ENCODE measurements around the gene GPAM.
"Not testable (repeated sequence)": the region's sequence is repeated elsewhere in the genome, so short reads cannot be mapped to it uniquely, and the experiment has no call there.

The GPAM gene

DNA sequence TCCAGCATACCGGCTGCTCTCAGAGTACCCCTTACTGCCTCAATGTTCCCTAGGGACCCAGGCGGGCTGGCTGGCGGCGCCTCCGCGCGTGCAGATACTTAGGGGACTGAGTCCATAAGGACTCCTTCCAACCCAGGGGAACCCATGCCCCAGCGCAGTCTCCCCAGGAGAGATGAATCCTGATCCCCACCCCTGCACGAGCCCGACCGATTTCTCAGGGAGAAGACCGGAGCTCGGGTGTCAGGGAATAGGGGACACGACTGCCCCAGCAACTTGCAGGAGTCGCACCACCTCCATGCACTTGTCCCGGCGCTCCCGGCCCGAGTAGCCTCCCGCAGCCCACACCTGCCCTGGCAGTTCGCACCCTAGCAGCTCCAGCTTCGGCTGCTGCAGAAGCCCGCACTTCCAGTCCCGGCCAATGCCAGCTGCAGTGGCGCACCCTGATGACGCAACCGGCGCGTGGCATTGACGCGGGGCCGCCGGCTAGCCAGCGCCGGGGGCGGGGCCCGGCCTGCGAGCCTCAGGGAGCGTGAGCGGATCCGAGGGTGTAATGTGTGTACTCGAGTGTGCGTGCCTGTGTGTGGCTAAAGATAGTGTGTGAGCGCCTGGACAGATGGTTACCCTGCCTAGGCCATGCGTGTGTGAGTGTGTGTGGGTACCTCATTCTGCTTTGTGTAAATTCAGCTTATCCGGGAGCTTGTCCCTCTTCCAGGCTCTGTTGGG, at the start of gene GPAM:
TSS of gene GPAM (minus strand) at position 437 of the 723 bp plus-strand sequence. CDS start 1,981 bp downstream, outside the sequence.
- peak; percentile 90 for DNase-seq (ENCODE audit: low read depth)

GRCh38 chr10:112232670-112233069, 49.1 kb upstream of the GPAM start:
- DNase-seq (ENCODE audit: low read depth) = no peak

- DNase-seq (ENCODE audit: low read depth) = no peak
These were observed 48.2 kb upstream of the GPAM start for GRCh38 chr10:112231602-112232400.

DNA sequence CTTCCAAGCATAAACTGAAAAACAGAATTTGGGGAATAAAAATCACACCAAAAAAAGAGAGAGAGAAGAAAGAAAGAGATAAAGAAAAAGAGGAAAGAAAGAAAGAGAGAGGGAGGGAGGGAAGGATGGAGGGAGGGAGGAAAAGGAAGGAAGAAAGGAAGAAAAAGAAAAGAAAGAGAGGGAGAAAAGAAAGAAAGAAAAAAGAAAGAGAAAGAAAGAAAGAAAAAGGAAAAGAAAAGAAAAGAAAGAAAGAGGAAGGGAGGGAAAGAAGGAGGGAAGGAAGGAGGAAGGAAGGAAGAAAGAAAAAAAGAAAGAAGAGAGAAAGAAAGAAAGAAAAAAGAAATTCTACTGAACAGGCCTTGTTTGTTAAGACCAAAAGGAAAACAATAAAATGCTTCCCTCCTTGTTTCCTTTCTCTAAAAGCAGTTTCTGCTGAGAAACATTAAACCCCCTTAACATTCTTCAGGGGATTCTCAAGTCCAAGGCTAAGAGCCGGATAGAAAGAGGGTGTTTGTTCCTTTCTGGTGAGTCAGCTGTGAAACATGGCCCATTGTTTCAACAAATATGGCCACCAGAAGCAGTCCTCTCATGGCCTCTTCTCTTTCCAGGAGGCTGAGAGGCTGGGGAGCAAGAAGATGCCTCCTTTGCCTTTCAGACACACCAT, 46.9 kb upstream of the GPAM start:
- no peak for DNase-seq (ENCODE audit: low read depth)

GRCh38 chr10:112229901-112230300, 46.3 kb upstream of the GPAM start:
- DNase-seq (ENCODE audit: low read depth) = no peak

DNA sequence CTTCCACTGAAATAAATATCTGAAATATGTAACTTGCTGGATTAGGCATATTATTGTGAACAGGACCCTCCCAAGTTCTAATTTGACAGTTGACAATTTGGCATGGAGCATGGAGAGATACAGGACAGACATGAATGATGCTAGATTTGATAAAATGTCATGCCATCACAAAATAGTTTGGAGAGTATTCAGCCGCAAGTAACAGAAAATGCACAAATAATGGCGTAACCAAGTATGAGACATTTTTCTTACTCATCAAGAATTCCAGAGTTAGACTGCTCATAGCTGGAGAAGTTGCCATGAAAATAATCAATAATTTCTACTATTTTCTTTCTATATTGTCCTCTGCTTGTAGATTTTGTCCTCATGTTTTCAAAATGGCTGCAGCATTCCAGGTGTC, 45.5 kb upstream of the GPAM start:
- no peak for DNase-seq (ENCODE audit: low read depth)

- DNase-seq (ENCODE audit: low read depth) = not testable (repeated sequence)
These were observed 45.0 kb upstream of the GPAM start for GRCh38 chr10:112228366-112229088.

DNA sequence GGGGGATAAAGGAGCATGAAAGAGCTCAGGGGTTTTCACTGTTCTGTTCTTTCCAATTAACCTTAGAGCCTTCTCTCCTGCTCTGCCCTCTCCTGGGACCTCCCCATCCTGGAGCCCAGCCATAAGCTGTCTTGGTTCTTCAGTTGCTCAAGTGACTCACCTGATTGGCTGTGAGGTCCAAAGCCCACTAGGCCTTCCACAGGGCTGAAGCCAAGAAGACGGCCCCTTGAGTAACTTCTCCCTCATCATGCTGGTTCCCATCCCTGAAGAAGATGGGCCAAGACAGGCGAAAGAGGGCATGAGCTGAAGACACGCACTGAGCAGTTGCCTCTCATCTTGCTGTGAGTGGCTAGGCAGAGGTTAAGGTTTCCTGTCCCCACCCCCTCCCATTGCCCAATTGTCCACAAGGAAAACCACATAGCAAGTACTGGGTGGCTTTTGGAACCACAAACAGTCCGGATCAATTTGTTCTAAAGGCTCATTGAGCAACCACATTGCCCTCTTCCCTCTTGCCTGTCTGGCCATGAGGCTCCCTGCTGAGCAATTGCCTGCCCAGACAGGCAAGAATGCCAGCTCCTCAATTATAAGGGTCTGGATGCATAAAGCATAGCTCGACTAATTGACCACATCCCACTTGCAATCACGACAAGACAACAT, 43.9 kb upstream of the GPAM start:
- DNase-seq (ENCODE audit: low read depth) = peak; percentile 94

DNA sequence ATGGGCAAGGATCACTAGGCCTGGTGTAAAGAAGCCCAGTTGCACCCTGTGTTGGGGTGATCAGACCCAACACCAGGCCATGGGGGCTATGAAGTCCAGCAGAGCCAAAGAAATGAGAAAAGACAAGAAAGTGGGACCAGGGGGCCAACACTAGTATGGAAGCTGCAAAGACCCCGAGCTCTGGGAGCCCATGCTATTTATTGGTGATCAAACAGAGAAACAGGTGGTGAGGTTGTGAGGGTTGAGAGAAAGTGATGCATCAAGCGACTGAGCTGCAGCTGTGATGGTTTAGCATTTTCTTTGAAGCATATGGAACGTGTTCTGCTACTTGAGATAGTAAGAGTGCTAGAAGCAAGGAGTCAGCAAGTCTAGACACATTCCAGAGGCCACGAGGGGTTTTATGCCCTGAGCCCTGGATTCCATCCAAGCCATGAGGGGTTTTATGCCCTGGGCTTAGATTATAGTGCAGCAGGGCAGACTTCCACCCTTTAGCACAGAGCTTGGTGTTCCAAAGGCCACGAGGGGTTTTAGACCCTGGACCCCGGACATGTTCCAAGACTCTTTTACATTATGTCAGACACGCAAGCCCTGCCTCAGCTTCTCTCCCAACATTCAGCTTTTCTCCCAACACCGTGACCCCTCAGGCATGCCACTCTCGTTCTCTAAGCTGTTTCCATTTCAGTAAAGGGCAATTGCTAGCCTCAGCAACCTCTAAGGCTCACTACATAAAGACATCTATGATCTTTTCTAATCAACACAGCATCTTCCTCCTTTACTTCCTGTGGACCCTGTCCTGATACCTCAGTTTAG, 43.1 kb upstream of the GPAM start:
- DNase-seq (ENCODE audit: low read depth) = no peak

DNA sequence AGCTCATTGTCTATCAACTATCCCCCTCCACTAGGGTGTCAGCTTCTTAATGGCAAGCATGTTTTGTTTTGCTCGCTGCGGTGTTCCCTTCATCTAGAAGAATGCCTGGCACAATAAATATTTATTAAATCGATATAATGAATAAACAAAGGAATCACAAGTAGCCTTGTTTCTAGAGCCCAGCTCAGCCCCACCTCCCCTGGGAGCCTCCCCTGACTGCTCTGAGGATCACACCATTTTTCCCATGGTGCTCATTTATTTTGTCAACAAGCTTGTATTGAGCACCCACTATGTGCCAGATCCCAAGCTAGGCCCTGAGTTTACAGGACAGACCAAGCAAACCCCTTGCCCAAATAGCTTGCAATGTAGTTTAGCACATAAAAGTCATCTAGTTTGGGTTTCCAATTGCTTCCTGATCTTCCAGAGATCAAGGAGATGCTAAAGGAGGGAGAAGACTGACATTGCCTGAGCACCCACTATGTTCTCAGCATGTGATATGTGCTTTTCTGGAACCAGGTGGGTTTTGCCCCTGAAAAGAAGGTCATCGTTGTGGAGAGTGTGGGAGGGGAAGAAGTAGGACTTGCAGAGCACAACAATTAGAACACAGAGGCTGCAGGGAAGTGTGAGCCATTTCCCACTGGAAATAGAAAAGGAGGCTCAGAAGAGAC, 42.3 kb upstream of the GPAM start:
- no peak for DNase-seq (ENCODE audit: low read depth)

- DNase-seq (ENCODE audit: low read depth) = no peak
These were observed 41.5 kb upstream of the GPAM start for GRCh38 chr10:112224933-112225529.

GRCh38 chr10:112223725-112224124, 40.2 kb upstream of the GPAM start:
- peak; percentile 10 for DNase-seq (ENCODE audit: low read depth)

DNA sequence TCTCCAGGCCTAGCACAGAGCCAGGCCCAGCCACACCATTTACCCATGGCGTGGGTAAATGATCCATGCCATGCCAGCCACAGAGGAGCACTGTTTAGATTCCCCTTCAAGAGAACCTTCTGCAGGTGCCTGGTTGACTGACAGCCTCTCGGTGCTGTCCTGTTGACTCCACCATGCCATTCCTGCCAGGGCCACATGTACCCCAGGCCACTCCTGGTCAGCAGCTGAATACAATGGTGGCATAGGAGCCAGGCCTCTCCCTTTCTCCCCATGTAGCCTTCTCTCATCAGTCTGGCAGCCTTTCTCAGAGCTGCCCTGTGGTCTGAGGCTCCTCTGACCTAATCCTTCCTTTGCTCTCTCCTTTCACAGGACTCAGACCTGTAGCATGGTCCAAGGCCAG, 39.2 kb upstream of the GPAM start:
- no peak for DNase-seq (ENCODE audit: low read depth)

DNA sequence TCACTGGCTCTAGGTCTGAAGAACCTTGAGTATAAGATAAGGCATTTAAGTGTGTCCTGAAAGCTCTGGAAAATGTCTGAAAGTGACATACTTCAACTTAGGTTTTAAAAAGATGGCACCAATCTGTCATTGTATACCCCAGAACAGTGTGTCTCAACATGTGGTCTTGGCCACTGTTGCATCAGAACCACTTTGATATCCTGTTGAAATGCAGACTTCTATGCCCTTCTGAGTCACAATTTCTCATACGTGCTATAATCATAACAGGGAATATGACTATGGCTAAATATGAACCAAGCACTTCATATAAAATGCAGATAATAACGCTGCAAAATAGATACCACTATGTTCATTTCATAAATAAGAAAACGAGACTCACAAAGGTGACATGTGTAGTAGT, 38.0 kb upstream of the GPAM start:
- DNase-seq (ENCODE audit: low read depth) = peak; percentile 17

- no peak for DNase-seq (ENCODE audit: low read depth)
These were observed 35.4 kb upstream of the GPAM start for GRCh38 chr10:112218960-112219359.

DNA sequence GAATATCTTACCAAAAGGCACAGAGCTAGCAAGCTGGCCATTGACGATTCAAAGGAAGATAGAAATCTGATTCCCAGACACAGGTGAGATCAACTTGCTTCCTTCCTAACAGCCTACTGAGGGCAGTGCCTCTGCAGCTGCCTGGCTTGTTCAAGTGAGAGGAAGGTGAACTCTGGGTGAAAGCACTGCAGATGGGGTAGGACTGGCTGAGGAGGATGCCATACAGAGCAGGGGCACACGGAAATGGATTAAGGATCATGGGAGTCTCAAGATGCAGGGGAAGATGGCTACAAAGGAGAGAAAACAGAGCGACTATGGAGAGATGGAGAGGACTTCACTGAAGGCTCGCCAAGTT, 34.4 kb upstream of the GPAM start:
- DNase-seq (ENCODE audit: low read depth) = no peak

GRCh38 chr10:112217386-112218035, 33.9 kb upstream of the GPAM start:
- no peak for DNase-seq (ENCODE audit: low read depth)

GRCh38 chr10:112216966-112217365, 33.4 kb upstream of the GPAM start:
- no peak for DNase-seq (ENCODE audit: low read depth)

DNA sequence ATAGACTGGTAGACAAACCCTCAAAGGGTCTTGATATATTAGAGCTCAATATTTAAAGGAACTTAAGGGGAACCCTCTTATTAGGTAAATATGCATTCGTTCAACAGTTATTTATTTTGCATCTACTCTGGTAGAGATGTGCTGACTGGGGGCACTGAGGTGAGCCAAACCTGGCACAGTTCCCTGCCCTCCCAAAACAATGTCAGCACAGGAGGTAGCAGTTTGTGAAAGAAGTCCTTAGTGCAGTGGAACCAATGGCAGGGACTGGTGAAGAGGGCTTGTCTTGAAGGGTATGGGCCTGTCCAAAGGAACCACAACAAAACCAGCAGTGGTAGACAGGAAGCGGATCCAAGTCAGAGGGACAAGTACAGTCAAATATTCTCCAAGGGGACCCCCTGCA, 32.6 kb upstream of the GPAM start:
- DNase-seq (ENCODE audit: low read depth) = no peak

All from fibroblast of gingiva (primary cell).